SW480 (cell line): ENCODE measurements around the gene MAP3K20.
"Not testable (repeated sequence)": the region's sequence is repeated elsewhere in the genome, so short reads cannot be mapped to it uniquely, and the experiment has no call there.

Experiments used
- DNase-seq: peaks from one replicate; pipeline ENCODE4 v3.0.0-alpha.2; 2016; ENCODE audit warnings: low spot score

MAP3K20 gene

DNA sequence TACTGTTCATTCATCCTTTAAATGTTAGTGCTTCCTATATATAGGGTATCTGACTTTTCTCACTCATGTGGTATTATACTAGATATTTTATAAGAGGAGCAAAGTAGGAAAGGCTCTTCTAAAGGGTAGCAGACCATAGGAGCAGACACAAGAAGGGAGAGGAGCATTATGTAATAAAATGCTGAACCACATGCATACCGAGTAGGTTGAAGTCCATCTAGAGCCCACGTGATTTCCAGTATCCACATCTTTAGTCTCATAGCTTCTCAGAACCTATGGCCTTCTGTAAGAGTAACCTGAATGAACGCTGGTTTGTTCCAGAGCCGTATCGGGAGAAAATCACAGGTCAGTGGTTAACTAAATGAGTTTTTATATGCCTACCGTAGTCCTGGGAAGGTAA is 85.9 kb downstream of the MAP3K20 start:
- DNase-seq, result no peak

DNA sequence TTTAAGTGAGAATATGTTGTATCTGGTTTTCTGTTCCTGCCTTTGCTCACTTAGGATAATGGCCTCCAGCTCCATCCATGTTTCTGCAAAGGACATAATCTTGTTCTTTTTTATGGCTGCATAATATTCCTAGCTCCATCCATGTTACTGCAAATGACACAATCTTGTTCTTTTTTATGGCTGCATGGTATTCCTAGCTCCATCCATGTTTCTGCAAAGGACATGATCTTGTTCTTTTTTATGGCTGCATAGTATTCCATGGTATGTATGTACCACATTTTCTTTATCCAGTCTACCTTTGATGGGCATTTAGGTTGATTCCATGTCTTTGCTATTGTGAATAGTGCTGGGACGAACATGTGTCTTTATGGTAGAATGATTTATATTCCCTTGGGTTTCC is 87.7 kb downstream of the MAP3K20 start:
- not testable (repeated sequence) for DNase-seq

DNA sequence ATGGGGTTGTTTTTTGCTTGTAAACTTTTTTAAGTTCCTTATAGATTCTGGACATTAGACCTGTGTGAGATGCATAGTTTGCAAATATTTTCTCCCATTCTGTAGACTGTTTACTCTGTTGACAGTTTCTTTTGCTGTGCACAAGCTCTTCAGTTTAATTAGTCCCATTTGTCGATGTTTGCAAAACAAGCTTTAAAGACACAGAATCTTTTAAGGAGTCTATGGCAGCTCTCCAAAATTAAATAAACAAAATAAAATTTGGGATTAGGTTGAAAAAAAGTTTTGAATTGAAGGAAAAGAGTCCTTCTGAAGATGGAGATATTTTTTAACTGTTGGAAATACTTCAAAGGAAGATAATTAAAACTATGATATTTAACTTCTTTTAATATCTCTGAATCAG is 88.8 kb downstream of the MAP3K20 start:
- DNase-seq, result no peak

DNA sequence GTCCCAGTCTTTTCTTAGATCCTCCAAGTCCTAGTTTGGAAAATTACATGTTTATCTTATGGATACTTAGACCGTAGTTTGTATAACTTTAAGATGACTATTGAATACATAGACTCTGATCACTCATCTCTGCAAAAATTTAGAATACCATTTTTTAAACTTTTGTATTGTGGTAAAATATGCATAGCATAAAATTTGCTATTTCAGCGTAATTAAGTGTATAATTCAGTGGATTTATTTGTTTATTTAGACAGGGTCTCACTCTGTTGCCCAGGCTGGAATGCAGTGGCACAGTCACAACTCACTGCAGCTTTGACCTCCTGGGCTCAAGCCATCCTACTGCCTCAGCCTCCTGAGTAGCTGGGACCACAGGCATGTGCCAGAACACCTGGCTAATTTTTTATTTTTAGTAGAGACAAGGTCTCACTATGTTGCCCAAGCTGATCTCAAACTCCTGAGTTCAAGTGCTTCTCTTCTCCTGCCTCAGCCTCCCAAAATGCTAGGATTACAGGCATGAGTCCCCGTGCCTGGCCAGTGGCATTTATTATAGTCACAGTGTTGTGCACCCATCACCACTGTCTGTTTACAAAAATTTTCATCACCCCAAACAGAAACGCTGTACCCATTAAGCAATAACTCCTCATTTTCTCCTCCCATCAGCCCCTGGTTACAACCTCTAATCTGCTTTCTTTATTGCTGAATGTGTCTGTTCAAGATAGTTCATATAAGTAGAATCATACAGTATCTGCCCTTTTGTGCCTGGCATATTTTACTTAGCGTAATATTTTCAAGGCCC is 90.0 kb downstream of the MAP3K20 start:
- no peak for DNase-seq

DNA sequence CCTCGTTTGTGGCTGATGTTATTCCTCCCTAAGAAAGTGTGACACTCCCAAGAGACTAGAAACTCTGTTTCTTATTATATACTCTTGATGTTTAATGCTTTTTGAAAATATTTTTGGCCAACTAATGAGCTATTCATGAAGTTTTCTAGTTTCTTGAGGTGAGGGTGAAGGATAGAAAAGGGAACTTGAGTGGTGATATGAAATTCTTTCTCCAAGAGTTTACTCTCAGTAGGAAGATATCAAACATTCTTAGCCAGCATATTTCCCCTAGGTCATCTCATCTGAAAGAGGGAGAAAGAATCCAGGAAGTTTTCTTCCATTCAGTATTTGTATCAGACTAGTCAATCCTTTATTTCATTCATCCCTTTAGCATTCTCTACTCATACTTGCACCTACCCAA is 95.7 kb downstream of the MAP3K20 start:
- no peak for DNase-seq

DNA sequence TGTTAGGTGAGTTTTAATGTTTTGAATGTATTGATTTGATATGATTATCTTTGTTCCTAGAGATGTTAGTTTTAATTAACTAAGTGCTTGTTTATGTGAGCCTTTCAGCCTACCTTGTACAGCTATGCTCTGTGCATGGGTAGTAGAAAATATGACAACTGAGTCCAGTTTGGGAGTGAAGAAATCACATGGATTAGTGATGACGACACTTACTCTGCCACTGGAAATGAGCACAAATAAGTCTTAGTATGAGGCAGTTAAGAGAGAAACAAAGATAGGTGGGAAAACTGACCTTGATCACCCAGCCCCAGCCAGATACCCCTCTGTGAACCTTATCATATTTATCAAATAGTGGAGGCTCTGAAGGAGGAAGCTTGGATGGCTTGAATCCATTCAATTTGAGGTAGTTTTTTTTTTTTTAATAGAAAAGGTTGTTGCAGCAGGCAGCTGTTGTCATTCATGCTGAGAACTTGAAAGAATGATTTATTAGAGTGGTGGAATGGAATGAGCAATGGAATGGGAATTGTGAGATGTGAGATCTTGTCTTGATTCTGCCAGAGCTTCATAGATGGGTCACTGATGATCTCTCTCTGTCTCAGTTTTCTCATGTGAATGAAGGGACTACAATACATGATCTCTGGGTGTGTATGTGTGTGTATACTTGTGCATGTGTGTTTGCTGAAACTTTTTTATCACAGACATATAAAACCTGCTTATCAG is 96.4 kb downstream of the MAP3K20 start:
- DNase-seq, result no peak

DNA sequence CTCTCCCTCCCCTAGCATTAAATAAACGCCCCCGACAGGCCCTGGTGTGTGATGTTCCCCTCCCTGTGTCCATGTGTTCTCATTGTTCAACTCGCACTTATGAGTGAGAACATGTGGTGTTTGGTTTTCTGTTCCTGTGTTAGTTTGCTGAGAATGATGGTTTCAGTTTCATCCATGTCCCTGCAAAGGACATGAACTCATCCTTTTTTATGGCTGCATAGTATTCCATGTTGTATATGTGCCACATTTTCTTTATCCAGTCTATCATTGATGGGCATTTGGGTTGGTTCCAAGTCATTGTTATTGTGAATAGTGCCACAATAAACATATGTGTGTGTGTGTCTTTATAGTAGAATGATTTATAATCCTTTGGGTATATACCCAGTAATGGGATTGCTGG is 98.7 kb downstream of the MAP3K20 start:
- not testable (repeated sequence) for DNase-seq

DNA sequence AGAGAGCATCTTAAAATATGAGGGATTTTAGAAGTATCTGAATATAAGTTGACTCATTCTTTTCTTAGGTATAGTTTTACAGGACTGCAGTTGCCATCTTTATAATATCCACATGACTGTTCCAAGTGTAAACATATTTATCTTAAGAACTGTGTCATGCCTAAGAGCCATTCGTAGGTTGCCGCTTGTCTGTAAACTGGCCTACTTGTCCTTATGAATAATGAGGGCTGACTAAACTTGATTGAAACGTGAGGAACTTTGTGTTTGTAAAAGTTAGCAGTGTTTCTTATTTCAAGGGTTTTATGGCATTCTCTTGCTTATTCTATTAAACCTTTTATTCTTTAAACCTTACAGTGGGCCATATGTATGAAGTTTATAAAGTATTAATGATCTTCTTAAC is 99.6 kb downstream of the MAP3K20 start:
- no peak for DNase-seq

DNA sequence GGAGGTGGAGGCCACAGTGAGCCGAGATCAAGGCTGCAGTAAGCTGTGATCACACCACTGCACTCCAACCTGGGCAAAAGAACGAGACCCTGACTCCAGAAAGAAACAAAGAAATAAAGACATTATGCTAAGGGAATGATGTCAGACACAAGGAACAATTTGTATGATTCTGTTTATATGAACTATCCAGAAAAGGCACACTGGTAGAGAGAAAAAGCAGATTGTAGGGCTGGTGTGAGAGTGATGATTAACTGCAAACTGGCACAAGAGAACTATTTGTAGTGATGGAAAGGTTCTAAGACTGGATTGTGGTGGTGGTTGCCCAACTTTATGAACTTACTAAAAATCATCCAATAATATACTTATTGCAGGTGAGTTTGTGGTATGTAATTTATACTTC is 106.3 kb downstream of the MAP3K20 start:
- no peak for DNase-seq

DNA sequence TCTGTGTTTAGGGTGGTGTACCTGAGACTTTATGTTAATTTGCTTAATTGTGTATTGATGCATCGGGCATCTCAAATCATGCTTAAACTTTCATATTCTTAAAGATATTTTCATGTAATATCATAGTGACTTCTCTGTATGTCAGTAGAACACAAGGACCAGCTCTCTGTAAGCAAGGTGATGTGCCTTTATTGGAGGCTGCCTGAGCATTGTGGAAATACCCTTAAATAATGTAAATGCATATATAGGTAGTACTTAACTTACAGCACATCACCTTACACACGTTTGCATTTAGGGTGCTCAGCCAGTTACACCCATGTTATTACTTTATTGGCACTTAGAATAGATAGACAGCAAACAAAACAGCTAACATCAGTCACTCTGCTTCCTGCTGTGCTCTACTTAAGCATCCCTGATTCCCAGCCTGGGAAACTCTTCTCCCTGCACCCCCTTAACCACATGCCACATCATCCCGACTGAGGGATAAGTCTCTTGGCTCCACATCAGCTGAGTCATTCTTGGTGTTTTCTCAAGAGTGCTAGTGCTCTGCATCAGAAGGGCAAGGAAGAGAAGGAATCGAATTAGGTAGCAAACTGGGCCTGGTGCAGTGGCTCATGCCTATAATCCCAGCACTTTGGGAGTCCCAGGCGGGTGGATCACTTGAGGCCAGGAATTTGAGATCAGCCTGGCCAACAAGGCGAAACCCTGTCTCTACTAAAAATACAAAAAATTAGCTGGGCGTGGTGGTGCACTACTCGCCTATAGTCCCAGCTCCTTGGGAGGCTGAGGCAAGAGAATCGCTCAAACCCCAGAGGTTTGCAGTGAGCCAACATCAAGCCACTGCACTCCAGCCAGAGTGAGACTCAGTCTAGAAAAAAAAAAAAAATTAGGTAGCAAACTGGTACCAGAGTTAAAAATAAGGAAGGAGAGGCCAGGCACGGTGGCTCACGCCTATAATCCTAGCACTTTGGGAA is 108.7 kb downstream of the MAP3K20 start:
- no peak for DNase-seq

DNA sequence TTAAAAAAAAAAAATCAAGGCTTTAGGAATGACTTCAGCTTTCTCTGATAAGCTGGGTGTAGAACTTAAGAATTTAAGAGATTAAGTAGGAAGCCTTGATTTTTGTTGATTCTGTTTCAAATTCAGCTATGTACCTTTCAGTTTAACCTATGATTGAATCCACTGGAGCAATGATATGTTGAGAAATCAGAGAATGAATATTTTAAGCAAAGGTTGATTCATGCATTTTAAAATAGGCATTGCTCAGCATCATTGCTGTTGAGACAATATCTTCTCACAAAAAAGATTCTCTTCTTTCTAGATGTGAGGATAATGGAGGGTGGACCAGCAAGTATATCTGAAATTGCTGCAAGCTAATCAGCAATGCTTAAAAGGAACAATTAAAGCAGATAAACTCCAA is 109.8 kb downstream of the MAP3K20 start:
- DNase-seq, result no peak

DNA sequence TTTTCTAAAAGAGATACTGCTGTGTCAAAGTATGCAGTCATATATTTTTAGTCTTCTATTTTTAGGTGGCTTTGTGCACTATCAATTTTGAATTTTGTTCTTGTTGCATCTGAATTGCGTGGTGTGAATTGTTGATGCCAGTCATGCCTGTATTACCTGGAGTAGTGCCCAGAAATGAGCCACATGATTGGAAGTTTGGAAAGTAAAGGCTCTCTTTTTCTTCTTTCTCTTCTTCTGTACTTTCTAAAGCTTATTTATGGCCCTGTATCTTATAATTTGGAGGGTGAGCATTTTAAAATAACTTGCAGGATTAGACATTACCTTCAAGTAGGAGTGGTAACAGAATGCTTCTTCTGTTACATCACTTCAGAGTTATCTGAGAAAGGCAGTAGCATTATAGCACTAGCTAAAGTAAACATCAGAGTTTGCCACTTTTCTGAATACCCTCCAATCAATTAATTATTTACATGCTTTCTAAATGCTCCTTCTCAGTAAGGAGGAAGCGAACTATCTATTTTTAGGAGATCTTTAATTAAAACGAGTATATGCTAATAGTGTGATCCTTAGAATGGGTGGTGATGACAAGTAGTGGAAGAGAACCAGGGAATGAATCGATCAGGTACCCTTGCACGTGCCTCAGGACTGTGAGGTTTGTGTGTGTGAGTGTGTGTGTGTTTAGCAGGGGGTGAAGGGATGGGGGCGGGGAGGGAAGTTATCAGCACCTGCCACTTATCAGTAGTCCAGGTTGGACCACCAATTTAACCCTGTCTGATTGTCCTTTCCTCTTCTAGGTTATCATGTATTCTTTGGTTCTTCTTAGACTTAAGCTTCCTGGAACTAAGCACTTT is 112.5 kb downstream of the MAP3K20 start:
- DNase-seq, result no peak

DNA sequence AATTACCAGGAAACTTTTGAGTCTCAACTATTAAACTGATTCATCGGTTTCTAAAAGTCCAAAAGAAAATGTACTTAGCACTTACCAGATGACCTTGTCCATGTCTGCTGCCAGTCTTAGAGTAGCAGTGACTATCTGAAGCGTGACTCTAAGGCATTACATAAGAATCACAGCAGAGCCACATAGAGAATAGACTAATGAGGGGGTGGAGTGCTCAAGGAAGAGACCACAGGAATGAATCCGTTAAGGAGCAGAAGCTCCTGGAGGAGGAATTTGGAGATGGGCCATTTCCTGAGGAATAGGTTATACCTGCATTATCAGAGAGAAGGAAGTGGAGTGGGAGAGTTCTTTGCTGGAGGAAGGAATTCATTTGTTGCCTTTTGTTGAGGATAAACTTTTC is 116.0 kb downstream of the MAP3K20 start:
- DNase-seq, result no peak

DNA sequence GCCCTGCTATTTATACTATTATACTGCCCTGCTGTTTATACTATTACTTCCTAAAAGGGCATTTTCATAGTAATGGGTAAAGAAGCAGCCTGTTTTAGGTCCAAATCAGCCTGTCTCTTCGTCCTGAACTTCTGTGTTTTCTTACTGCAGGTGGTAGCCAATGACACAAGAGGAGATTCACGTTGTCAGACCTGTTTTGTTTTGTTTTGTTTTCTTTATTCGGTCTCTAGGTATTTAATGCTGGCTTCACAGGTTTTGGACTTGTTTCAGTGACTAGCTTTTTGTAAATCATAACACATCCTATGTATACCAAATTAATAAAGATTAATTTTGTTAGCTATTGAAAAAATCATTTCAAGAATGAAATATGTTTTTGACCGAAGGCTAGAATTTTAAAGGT is 116.4 kb downstream of the MAP3K20 start:
- DNase-seq, result no peak

DNA sequence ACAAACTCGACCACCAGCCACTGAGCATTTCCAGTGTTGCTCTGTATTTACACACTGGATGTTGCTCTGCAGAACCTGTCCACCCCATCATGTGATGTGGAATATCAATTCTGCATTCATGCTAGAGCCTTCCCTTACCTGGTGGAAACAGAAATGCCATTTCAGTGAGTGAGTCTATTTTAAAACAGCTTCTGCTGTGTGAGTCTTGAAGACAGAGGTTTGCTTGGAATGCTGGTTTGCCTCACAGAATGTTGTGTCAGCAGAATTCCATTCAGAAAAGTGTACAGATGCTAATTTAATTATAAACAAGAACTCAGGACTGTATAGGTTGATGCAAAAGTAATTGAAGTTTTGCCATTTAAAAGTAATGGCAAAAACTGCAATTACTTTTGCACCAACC is 118.3 kb downstream of the MAP3K20 start:
- DNase-seq, result no peak

DNA sequence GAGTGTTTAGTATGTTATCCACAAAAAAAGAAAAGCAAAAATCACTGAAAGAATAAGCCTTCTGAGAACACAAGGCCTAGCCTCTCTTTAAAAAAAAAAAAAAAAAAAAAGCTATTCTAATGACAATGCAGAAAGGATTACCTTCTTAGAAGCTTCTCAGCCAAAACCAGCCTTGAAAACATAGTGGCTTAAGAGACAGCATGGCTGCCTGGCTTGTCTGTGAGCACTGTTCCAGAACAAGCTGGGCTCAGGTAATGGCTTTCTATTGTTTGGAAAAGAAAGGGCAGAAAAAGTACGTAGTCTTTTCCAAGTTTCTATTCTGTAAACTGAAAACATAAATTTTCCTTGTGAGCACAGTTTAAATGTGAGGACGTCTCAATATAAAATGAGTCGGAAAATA is 119.5 kb downstream of the MAP3K20 start:
- DNase-seq, result no peak

DNA sequence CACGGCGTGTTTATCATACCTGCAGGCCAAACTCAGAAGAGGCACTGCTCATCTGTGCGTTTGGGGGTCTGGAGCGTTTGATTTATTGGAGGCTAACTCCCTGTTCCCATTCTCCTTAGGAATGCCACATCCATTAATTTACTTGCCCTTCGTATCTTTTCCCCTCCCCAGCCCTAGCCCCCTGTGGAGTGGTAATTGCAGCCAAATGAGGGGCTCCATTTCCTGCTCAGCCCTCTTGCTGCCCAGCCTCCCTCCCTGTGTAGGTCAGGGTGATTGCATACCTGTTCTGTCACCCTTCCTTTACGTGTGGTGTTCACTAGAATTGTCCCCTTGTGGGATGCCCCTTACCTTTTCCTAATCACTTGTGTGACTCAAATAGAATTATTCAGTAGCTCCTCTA is 120.4 kb downstream of the MAP3K20 start:
- DNase-seq, result no peak

DNA sequence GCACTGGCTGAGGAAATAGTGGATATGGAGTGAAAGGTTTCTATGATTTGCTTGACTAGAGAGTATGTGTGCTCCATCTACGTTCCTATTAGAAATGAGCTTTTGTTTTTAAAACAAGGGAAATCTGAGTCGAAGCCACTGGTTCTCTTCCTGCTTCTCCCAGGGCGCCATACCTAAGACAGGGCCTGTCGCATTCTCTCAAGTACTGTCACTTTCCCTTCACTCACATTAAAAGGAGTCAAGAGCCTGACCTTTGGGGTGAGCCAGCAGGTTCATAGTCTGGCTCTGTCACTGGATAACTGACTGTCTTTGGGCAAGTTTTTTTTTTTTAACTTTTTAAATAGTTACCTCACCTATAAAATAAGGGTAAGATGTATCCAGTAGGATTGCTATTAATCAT is 121.0 kb downstream of the MAP3K20 start:
- DNase-seq, result no peak

DNA sequence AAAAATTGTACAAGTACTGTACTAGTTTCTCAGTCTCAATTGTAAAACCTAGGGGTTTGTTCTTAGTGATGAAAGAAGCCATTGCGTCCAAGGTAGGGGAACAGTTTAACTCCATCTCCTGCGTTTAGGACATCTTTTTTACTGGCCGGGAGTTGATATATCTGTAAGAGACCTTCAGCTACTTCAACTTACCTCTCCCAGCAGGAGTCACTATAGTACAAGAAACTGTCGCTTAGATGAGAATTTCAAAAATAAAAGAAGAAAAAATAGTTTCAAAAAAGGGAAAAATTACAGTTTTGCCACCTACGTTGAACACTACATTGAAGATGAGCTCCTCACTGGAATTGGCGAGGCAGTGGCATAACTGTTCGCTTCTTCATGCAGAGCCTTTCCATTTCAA is 122.7 kb downstream of the MAP3K20 start:
- DNase-seq, result no peak

DNA sequence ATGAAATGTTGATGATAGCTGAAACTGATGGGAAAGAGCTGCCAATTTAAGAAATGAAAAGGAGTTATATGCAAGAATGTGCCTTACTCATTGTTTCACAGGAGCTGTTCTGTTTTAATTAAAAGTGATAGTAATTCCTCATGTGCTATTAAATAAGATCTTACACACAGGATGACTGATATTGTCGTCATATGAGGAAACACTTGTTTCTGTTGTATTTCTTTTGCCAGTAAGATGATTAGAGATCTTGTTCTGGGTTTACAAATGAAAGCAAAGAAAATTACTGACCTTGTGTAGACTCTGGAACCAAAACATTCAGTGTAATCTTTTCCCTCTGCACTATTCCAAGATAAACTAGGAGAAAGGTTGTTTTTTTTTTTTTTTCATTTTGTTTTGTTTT is 123.6 kb downstream of the MAP3K20 start:
- no peak for DNase-seq

DNA sequence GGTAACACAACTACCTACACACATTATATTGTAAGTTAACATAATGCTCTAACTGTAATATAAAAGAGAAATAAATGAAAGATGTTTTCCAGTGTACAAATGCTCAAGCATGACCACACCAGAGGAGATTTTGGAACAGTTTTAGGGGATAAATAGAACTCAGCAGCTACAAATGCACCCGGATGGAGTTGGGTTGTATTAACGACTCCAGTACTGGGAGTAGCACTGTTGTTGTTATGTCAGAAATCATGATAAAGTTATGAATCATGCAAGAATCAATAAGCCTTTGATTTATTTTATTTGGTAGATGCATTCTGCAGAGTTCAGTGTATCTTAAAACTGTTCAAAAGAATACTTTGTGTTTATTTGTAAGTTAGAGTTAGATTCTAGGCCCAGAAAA is 126.9 kb downstream of the MAP3K20 start:
- DNase-seq, result no peak

DNA sequence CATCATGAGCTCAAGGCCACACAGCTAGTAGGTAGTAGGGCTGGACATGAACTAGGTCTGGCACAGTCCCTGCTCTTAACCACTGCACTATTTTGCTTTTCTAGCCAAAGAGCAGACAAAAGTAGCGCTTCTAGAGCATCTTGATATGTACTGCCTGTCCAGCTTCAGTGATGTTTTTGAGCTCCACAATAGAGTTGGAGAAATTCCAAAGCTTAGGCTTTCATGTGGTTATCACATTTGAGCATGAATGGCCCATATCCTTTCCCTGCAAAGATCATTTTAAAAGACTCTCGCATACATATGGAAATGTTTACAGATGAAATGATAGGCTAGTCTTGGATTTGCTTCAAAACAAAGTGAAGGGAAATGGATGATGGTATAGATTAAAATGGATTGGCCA is 128.7 kb downstream of the MAP3K20 start:
- peak; percentile 31 for DNase-seq
